OCI-LY1 (cell line): ENCODE measurements around the gene NLRP12.

Source experiments
- H2AFZ ChIP-seq: fragments of 200-600 bp; sonication (generic), shearing (Covaris generic); 2 replicates; pipeline ENCODE4 v1.6.0; 2014; ENCODE audit warnings: antibody characterized with exemption, mild to moderate bottlenecking, low read length
- H3F3A ChIP-seq: fragments of 200-600 bp; sonication (generic), shearing (Covaris generic); 2 replicates; pipeline ENCODE4 v1.6.0; 2014; ENCODE audit warnings: mild to moderate bottlenecking, antibody characterized with exemption, low read length, moderate library complexity; ENCODE audit not compliant: insufficient read depth
- H3K27ac ChIP-seq: fragments of 200-600 bp; sonication (generic); 2 replicates; pipeline ENCODE4 v1.5.1; 2014; ENCODE audit warnings: low read length, mixed run types, mild to moderate bottlenecking, low read depth; ENCODE audit not compliant: poor library complexity, severe bottlenecking
- H3K27me3 ChIP-seq: fragments of 200-600 bp; sonication (generic); 2 replicates; pipeline ENCODE4 v1.6.0; 2014; ENCODE audit warnings: antibody characterized with exemption, mild to moderate bottlenecking, low read length, moderate library complexity; ENCODE audit not compliant: insufficient read depth
- H3K36me3 ChIP-seq: fragments of 200-600 bp; sonication (generic); 2 replicates; pipeline ENCODE4 v1.6.1; 2014; ENCODE audit warnings: mild to moderate bottlenecking, antibody characterized with exemption, low read length, moderate library complexity, mixed read lengths; ENCODE audit not compliant: insufficient read depth
- H3K4me1 ChIP-seq: fragments of 200-600 bp; sonication (generic); 2 replicates; pipeline ENCODE4 v1.5.1; 2014; ENCODE audit warnings: mild to moderate bottlenecking, low read length, moderate library complexity; ENCODE audit not compliant: insufficient read depth, severe bottlenecking
- H3K4me2 ChIP-seq: fragments of 200-600 bp; sonication (generic), shearing (Covaris generic); 2 replicates; pipeline ENCODE4 v1.6.1; 2014; ENCODE audit warnings: low read length
- H3K4me3 ChIP-seq: fragments of 200-600 bp; sonication (generic); 2 replicates; pipeline ENCODE4 v1.5.1; 2014; ENCODE audit warnings: low read length, low read depth, mild to moderate bottlenecking, mixed read lengths; ENCODE audit not compliant: poor library complexity, severe bottlenecking
- H3K79me2 ChIP-seq: fragments of 200-600 bp; shearing (Covaris generic); 2 replicates; pipeline ENCODE4 v1.6.1; 2016; ENCODE audit warnings: mixed run types, low read length, mixed read lengths; ENCODE audit not compliant: insufficient read depth
- H3K9ac ChIP-seq: fragments of 200-600 bp; sonication (generic), shearing (Covaris generic); 2 replicates; pipeline ENCODE4 v1.6.1; 2014; ENCODE audit warnings: mild to moderate bottlenecking, low read length, mixed read lengths
- H3K9me2 ChIP-seq: fragments of 200-600 bp; sonication (generic), shearing (Covaris generic); 2 replicates; pipeline ENCODE4 v1.6.1; 2014; ENCODE audit warnings: low read depth, mild to moderate bottlenecking, low read length, mixed read lengths
- H3K9me3 ChIP-seq: fragments of 200-600 bp; shearing (Covaris generic); 2 replicates; pipeline ENCODE4 v1.6.1; 2014; ENCODE audit warnings: low read length, mixed read lengths
- H4K20me1 ChIP-seq: fragments of 200-600 bp; sonication (generic), shearing (Covaris generic); 2 replicates; pipeline ENCODE4 v1.6.0; 2016; ENCODE audit warnings: mild to moderate bottlenecking, low read length; ENCODE audit not compliant: insufficient read depth
- CTCF ChIP-seq: fragments of 200-600 bp; sonication (generic), shearing (Covaris generic); IDR thresholded peaks from 2 replicates; pipeline ENCODE4 v1.5.1; 2017; ENCODE audit warnings: mild to moderate bottlenecking, antibody characterized with exemption, low read length, moderate library complexity, mixed read lengths
- EZH2 ChIP-seq: fragments of 200-600 bp; sonication (generic), shearing (Covaris generic); IDR thresholded peaks from 2 replicates; pipeline ENCODE4 v1.8.0; 2017; ENCODE audit warnings: borderline replicate concordance, mixed run types, mild to moderate bottlenecking, antibody characterized with exemption, low read length, moderate library complexity, mixed read lengths

NLRP12 gene

GRCh38 chr19:53810891-53811290 is 13.2 kb downstream of the NLRP12 start:
- Histone ChIP-seq H3K27ac (no peak overlapping the region), H3F3A (no peaks in the 10 kb centered on the region), H3K27me3 (no peaks in the 10 kb centered on the region), H3K4me3 (no peak overlapping the region), H2AFZ (no peak overlapping the region), H3K4me1 (no peaks in the 10 kb centered on the region), H3K79me2 (no peaks in the 10 kb centered on the region), H3K9ac (no peak overlapping the region), H4K20me1 (no peaks in the 10 kb centered on the region), H3K9me3 (no peaks in the 10 kb centered on the region), H3K36me3 (no peaks in the 10 kb centered on the region), H3K9me2 (no peaks in the 10 kb centered on the region), H3K4me2 (no peak overlapping the region)
- TF ChIP-seq EZH2 (no peak), CTCF (no peak)

GRCh38 chr19:53810187-53810546 is 13.9 kb downstream of the NLRP12 start:
- Histone ChIP-seq H3F3A (no peaks in the 10 kb centered on the region), H2AFZ (no peak overlapping the region), H3K4me2 (no peak overlapping the region), H3K4me1 (no peaks in the 10 kb centered on the region), H3K27me3 (no peaks in the 10 kb centered on the region), H3K27ac (no peak overlapping the region), H4K20me1 (no peaks in the 10 kb centered on the region), H3K79me2 (no peaks in the 10 kb centered on the region), H3K9ac (no peak overlapping the region), H3K4me3 (no peak overlapping the region), H3K9me2 (no peaks in the 10 kb centered on the region), H3K36me3 (no peaks in the 10 kb centered on the region), H3K9me3 (no peaks in the 10 kb centered on the region)
- TF ChIP-seq EZH2, result no peak
- TF ChIP-seq CTCF, result no peak

GRCh38 chr19:53809518-53810186 is 14.5 kb downstream of the NLRP12 start:
- H3F3A ChIP-seq, result no peaks in the 10 kb centered on the region
- H4K20me1 ChIP-seq, result no peaks in the 10 kb centered on the region
- no peaks in the 10 kb centered on the region for H3K36me3 ChIP-seq
- H3K4me2 ChIP-seq, result no peak overlapping the region
- H3K79me2 ChIP-seq, result no peaks in the 10 kb centered on the region
- H3K9ac ChIP-seq, result no peak overlapping the region
- no peak overlapping the region for H3K27ac ChIP-seq
- H2AFZ ChIP-seq, result no peak overlapping the region
- TF ChIP-seq EZH2 (no peak), CTCF (peak; percentile 14; the same call in 1 of the 2 replicates)
- no peak overlapping the region for H3K4me3 ChIP-seq
- no peaks in the 10 kb centered on the region for H3K27me3 ChIP-seq
- no peaks in the 10 kb centered on the region for H3K4me1 ChIP-seq
- no peaks in the 10 kb centered on the region for H3K9me3 ChIP-seq
- no peaks in the 10 kb centered on the region for H3K9me2 ChIP-seq
